HG03097 (cell line): Measurements from ENCODE around the gene PXMP4.

Experiments
- ATAC-seq: cut with Tn5 transposase; IDR thresholded peaks from one replicate; pipeline ENCODE4 v1.9.1; 2021; ENCODE audit not compliant: unreplicated experiment, low FRiP score

PXMP4 gene

GRCh38 chr20:33671573-33672288 lies 48.4 kb downstream of the PXMP4 start:
- ATAC-seq = no peak

- ATAC-seq = no peak
Observed at GRCh38 chr20:33670715-33671499, 49.2 kb downstream of the PXMP4 start.

GRCh38 chr20:33669873-33670640 lies 50.1 kb downstream of the PXMP4 start:
- ATAC-seq = no peak

- no peak for ATAC-seq
Observed at GRCh38 chr20:33669224-33669623, 50.9 kb downstream of the PXMP4 start.

- ATAC-seq = no peak
Observed at GRCh38 chr20:33668466-33669155, 51.5 kb downstream of the PXMP4 start.

- ATAC-seq = peak; percentile 30
Observed at GRCh38 chr20:33667676-33668465, 52.2 kb downstream of the PXMP4 start.

GRCh38 chr20:33667245-33667675 lies 52.9 kb downstream of the PXMP4 start:
- peak; percentile 7 for ATAC-seq

- ATAC-seq = peak; percentile 56
Observed at GRCh38 chr20:33666293-33667244, 53.5 kb downstream of the PXMP4 start, which contains the start of gene ACTL10. Gene ACTL10 (plus strand): TSS chr20:33666943. CDS start chr20:33667498, 555 bp downstream.

GRCh38 chr20:33664762-33665144 lies 55.4 kb downstream of the PXMP4 start:
- no peak for ATAC-seq

- ATAC-seq = no peak
Observed at GRCh38 chr20:33664085-33664761, 55.9 kb downstream of the PXMP4 start.

GRCh38 chr20:33663161-33664084 lies 56.7 kb downstream of the PXMP4 start:
- peak; percentile 31 for ATAC-seq

GRCh38 chr20:33662172-33662571 lies 57.9 kb downstream of the PXMP4 start, which contains the start of gene C20orf144:
Gene C20orf144 (plus strand): TSS chr20:33662327. CDS start chr20:33662346, 19 bp downstream.
- ATAC-seq = no peak

- no peak for ATAC-seq
Observed at GRCh38 chr20:33660685-33661058, 59.4 kb downstream of the PXMP4 start.

GRCh38 chr20:33660035-33660684 lies 60.0 kb downstream of the PXMP4 start:
- ATAC-seq = no peak

GRCh38 chr20:33659341-33660034 lies 60.6 kb downstream of the PXMP4 start:
- ATAC-seq = no peak

- no peak for ATAC-seq
Observed at GRCh38 chr20:33658929-33659328, 61.2 kb downstream of the PXMP4 start.
